Lower lobe of right lung (tissue), 2 donors: ENCODE measurements around the gene ITM2C. TPM values are rescaled to one million over a fixed set of nuclear protein-coding genes. Genes with fewer than 3 reads are reported as not detected.

Experiments used
- ATAC-seq, 2 donors: fragments of 200-7000 bp; cut with Tn5 transposase; one replicate each; pipeline ENCODE4 v1.9.1; 2020 to 2022; ENCODE audit warnings: mild to moderate bottlenecking in 2 of 2, moderate library complexity in 2 of 2
- DNase-seq: peaks from one replicate; pipeline ENCODE4 v3.0.0-alpha.2; 2020
- H3K27ac ChIP-seq: fragments of 200-600 bp; one replicate; pipeline ENCODE4 v1.8.0; 2022
- H3K27me3 ChIP-seq: fragments of 200-600 bp; one replicate; pipeline ENCODE4 v1.8.0; 2022; ENCODE audit warnings: low read depth
- H3K36me3 ChIP-seq: fragments of 200-600 bp; one replicate; pipeline ENCODE4 v1.8.0; 2022; ENCODE audit warnings: mild to moderate bottlenecking
- H3K4me1 ChIP-seq: fragments of 200-600 bp; one replicate; pipeline ENCODE4 v1.8.0; 2022
- H3K4me3 ChIP-seq: fragments of 200-600 bp; one replicate; pipeline ENCODE4 v1.8.0; 2022; ENCODE audit warnings: mild to moderate bottlenecking
- H3K9me3 ChIP-seq: fragments of 200-600 bp; one replicate; pipeline ENCODE4 v1.8.0; 2022
- intact Hi-C: fragments of 100-400 bp; cut with DNase I; formaldehyde crosslinking; loops from one replicate; pipeline ENCODE4 v1.11.0; 2022
- total RNA-seq: library from RNA; stranded (reverse); fragmentation: NEBNext Ultra II Directional; extraction: Animal tissue kit (Norgen Biotek cat#: 25700); gene quantifications from one replicate; pipeline ENCODE4 v1.2.1, GENCODE V29; 2021
- TF ChIP-seq, protein P1 (sequence below): fragments of 200-600 bp; IDR thresholded peaks from one replicate; pipeline ENCODE4 v1.8.0; 2022; ENCODE audit warnings: antibody characterized with exemption, mild to moderate bottlenecking
- donor health status: DM: no; HTN: yes; CAD: no; lungs with severe emphysema.

ITM2C gene
- total RNA-seq, 1 donor from 2014 or later: 27.6 TPM

DNA sequence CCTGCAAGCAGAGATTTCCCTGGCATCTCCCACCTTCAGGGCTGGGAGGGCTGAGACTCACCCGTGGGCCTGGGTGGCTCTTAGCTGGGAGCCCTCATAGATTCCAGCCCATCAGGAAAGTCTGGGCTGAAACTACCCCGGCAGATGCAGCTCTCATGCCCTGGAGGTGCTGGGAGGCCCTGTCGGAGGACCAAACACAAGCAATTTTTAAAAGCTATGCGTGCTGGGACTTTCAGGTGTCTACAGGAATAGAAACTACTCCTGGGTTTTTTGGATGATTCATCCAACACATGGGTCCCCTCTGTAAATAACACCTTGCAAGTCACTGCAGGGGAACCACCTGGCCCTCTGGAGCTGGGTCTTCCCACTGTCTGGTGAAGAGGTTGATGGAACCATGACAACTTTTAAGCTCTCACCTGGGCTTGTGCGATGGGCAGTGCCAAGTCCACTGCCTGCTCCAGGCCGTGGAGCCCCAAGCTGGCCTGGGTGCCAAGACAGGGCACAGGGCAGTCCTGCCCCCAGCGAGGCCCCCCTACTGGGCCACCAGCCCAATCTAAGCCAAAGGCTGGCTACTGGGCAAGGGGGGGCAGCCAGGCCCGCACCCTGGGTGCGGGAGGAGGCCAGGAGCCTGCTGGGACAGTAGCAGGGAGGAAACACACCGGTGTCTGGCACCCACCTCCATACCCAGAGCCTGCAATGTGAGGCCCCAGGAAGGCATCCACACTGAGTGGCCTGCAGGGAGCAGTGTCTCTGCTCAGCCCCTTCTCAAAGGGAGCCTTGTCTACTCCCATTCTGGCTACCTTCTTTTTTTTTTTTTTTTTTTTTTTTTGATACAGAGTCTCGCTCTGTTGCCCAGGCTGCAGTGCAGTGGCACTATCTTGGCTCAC is 61.4 kb downstream of the ITM2C start:
- peak; percentile 29 for DNase-seq
- Histone ChIP-seq H3K4me1 (no peaks in the 10 kb centered on the region), H3K36me3 (no peaks in the 10 kb centered on the region), H3K27me3 (no peaks in the 10 kb centered on the region), H3K9me3 (no peaks in the 10 kb centered on the region), H3K4me3 (no peak overlapping the region), H3K27ac (no peak overlapping the region)
- intact Hi-C loops: no loop called here
- ATAC-seq: no peak
- TF ChIP-seq, protein P1, sequence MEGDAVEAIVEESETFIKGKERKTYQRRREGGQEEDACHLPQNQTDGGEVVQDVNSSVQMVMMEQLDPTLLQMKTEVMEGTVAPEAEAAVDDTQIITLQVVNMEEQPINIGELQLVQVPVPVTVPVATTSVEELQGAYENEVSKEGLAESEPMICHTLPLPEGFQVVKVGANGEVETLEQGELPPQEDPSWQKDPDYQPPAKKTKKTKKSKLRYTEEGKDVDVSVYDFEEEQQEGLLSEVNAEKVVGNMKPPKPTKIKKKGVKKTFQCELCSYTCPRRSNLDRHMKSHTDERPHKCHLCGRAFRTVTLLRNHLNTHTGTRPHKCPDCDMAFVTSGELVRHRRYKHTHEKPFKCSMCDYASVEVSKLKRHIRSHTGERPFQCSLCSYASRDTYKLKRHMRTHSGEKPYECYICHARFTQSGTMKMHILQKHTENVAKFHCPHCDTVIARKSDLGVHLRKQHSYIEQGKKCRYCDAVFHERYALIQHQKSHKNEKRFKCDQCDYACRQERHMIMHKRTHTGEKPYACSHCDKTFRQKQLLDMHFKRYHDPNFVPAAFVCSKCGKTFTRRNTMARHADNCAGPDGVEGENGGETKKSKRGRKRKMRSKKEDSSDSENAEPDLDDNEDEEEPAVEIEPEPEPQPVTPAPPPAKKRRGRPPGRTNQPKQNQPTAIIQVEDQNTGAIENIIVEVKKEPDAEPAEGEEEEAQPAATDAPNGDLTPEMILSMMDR: no peak

DNA sequence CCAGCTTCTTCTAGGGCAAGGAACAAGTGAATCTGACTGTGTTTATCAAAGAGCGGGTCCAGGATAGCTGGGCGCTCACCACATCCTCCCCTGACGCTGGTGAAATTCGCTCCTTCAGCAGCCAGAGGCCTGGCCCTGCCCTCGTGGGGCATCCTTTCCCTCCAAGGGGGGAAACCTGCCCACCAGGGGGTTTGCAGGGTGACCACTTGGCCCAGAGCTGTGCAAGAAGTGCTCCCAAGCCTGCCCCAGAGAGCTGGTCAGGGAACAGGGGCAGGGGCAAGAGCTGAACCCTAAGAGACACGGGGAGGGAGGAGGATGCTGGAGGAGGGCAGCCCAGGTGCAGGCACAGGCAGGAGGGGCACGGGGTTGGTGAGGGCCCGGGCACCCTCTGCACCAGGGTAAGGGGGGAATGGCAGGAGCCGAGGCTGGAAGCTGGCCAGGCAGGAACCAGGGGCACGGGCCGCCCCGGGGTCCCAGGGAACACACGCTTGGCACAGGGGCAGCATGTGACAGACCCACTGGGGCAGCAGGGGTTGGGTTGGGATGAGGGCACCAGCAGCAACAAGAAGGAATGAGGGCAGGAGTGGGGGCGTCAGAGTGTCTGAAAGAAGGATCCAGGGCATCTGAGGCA is 63.1 kb downstream of the ITM2C start:
- Histone ChIP-seq H3K27me3 (no peaks in the 10 kb centered on the region), H3K27ac (no peak overlapping the region), H3K36me3 (no peaks in the 10 kb centered on the region), H3K4me3 (no peak overlapping the region), H3K4me1 (peaks cover 7% of the 10 kb centered on the region), H3K9me3 (no peaks in the 10 kb centered on the region)
- ATAC-seq (no peak), DNase-seq (peak; percentile 35)
- TF ChIP-seq, protein P1: no peak
- intact Hi-C loops: no loop called here

Other genes starting within 250 kb of the ITM2C start
- 78.7 TPM for gene CAB39, start 152.1 kb upstream of the ITM2C start, total RNA-seq
- gene GPR55, start 60.3 kb downstream of the ITM2C start, total RNA-seq: 0.74 TPM
- not detected for gene SPATA3, start 131.2 kb downstream of the ITM2C start, total RNA-seq
- gene C2orf72, start 172.6 kb downstream of the ITM2C start, total RNA-seq: 0.97 TPM
- 55.3 TPM for gene PSMD1, start 191.9 kb downstream of the ITM2C start, total RNA-seq